PC-9 (cell line): ENCODE results near the gene HSPG2.
"Not testable (repeated sequence)": the region's sequence is repeated elsewhere in the genome, so short reads cannot be mapped to it uniquely, and the experiment has no call there.

Source experiments
- EZH2 ChIP-seq: fragments of 200-600 bp; sonication (generic); IDR thresholded peaks from 2 replicates; pipeline ENCODE4 v1.8.0; 2017; ENCODE audit warnings: antibody characterized with exemption, low read depth
- TF ChIP-seq, protein P1 (sequence below): fragments of 200-600 bp; sonication (generic); conservative IDR thresholded peaks from 2 replicates; pipeline ENCODE4 v1.6.1; 2017; ENCODE audit warnings: mixed run types, antibody characterized with exemption, mild to moderate bottlenecking, moderate library complexity

DNA sequence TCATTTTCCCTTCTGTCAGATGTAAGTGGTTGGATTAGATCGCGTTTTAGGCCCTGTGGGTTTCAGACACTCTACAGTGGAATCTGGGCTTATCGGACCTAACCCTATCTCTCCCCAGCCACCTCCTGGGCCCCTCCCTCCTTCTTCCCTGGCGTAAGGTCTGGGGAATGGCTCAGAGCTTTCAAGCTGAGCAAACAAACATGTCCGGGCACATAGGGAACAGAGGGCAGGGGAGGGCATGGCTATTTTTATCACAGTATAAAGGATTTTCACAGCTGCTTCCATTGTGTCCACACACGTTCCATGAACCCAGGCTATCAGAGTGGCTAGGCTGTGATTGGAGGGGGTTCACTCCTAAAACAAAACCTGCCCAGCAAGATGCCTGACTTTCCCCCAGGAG is 37.6 kb upstream of the HSPG2 start:
- TF ChIP-seq, protein P1, sequence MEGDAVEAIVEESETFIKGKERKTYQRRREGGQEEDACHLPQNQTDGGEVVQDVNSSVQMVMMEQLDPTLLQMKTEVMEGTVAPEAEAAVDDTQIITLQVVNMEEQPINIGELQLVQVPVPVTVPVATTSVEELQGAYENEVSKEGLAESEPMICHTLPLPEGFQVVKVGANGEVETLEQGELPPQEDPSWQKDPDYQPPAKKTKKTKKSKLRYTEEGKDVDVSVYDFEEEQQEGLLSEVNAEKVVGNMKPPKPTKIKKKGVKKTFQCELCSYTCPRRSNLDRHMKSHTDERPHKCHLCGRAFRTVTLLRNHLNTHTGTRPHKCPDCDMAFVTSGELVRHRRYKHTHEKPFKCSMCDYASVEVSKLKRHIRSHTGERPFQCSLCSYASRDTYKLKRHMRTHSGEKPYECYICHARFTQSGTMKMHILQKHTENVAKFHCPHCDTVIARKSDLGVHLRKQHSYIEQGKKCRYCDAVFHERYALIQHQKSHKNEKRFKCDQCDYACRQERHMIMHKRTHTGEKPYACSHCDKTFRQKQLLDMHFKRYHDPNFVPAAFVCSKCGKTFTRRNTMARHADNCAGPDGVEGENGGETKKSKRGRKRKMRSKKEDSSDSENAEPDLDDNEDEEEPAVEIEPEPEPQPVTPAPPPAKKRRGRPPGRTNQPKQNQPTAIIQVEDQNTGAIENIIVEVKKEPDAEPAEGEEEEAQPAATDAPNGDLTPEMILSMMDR: not testable (repeated sequence)
- TF ChIP-seq EZH2: not testable (repeated sequence)
